Fibroblast of pulmonary artery (primary cell): ENCODE data around the gene RSPH9.

ENCODE experiments used
- DNase-seq: peaks from one replicate; pipeline ENCODE4 v3.0.0-alpha.2; 2010; ENCODE audit warnings: low read depth
- H3K4me3 ChIP-seq: replicated peaks from 2 replicates; pipeline ENCODE4 v1.5.1; 2011; ENCODE audit warnings: low read depth, mild to moderate bottlenecking, control low read depth, low read length, moderate library complexity
- CTCF ChIP-seq: IDR thresholded peaks from 2 replicates; pipeline ENCODE4 v1.5.1; 2011; ENCODE audit warnings: mild to moderate bottlenecking, control low read depth, low read length, inconsistent platforms; ENCODE audit errors: missing control alignments

RSPH9 gene

GRCh38 chr6:43610431-43610830 is 34.4 kb upstream of the RSPH9 start:
- no peak overlapping the region for H3K4me3 ChIP-seq
- no peak for TF ChIP-seq CTCF
- no peak for DNase-seq

GRCh38 chr6:43613721-43614395 is 31.0 kb upstream of the RSPH9 start:
- H3K4me3 ChIP-seq: no peak overlapping the region
- DNase-seq: no peak
- TF ChIP-seq CTCF: no peak

GRCh38 chr6:43614396-43614730 is 30.5 kb upstream of the RSPH9 start:
- no peak for DNase-seq
- no peak for TF ChIP-seq CTCF
- H3K4me3 ChIP-seq: no peak overlapping the region

GRCh38 chr6:43616725-43617472 is 27.9 kb upstream of the RSPH9 start:
- no peak for DNase-seq
- TF ChIP-seq CTCF: no peak
- H3K4me3 ChIP-seq: no peak overlapping the region

GRCh38 chr6:43621078-43621835 is 23.6 kb upstream of the RSPH9 start:
- no peak for TF ChIP-seq CTCF
- H3K4me3 ChIP-seq: no peak overlapping the region
- DNase-seq: no peak

- no peak overlapping the region for H3K4me3 ChIP-seq
- DNase-seq: no peak
- no peak for TF ChIP-seq CTCF
Measured at GRCh38 chr6:43621836-43622180, 23.0 kb upstream of the RSPH9 start.
